Measurements from ENCODE around the gene CPM.

DNA sequence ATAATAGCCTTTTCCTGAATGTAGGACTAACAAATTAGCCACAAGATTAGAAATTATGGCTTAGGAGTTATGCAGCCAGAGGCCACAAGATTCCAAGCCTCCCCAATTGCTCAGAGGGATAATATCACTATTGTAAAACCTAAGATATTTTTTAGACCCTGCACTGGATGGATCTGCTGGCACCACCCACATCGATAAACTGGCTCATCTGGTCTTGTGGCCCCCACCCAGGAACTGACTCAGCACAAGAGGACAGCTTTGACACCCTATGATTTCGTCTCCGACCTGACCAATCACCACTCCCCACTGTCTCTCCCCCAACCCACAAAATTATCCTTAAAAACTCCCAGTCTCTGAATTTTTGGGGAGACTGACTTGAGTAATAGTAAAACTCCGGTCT, 54.7 kb downstream of the CPM start:
- TF ChIP-seq, protein P1, sequence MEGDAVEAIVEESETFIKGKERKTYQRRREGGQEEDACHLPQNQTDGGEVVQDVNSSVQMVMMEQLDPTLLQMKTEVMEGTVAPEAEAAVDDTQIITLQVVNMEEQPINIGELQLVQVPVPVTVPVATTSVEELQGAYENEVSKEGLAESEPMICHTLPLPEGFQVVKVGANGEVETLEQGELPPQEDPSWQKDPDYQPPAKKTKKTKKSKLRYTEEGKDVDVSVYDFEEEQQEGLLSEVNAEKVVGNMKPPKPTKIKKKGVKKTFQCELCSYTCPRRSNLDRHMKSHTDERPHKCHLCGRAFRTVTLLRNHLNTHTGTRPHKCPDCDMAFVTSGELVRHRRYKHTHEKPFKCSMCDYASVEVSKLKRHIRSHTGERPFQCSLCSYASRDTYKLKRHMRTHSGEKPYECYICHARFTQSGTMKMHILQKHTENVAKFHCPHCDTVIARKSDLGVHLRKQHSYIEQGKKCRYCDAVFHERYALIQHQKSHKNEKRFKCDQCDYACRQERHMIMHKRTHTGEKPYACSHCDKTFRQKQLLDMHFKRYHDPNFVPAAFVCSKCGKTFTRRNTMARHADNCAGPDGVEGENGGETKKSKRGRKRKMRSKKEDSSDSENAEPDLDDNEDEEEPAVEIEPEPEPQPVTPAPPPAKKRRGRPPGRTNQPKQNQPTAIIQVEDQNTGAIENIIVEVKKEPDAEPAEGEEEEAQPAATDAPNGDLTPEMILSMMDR (conservative IDR thresholded peaks at IDR 0.05) = no peak
- no peak for TF ChIP-seq ZFX (IDR thresholded peaks at IDR 0.05)
